Neural cell (in vitro differentiated cells): Measurements from ENCODE around the gene TTC21B. TPM values are rescaled to one million over a fixed set of nuclear protein-coding genes. Genes with fewer than 3 reads are reported as not detected.
"Not testable (repeated sequence)": the region's sequence is repeated elsewhere in the genome, so short reads cannot be mapped to it uniquely, and the experiment has no call there.

Experiments used
- H2AFZ ChIP-seq: fragments of 200-600, 300-800 bp; sonication (generic), shearing (Covaris generic); 2 replicates; pipeline ENCODE4 v1.6.0; 2014; ENCODE audit warnings: low read depth, mild to moderate bottlenecking, antibody characterized with exemption, low read length, moderate library complexity
- H3F3A ChIP-seq: fragments of 200-600 bp; shearing (Covaris generic); 2 replicates; pipeline ENCODE4 v1.6.1; 2016; ENCODE audit warnings: mild to moderate bottlenecking, moderate library complexity, mixed read lengths, antibody characterized with exemption, low read length; ENCODE audit not compliant: insufficient read depth, poor library complexity, severe bottlenecking
- H3K27ac ChIP-seq: fragments of 200-600, 300-800 bp; sonication (generic), shearing (Covaris generic); 2 replicates; pipeline ENCODE4 v1.5.1; 2014; ENCODE audit warnings: mild to moderate bottlenecking, low read length, moderate library complexity
- H3K27me3 ChIP-seq: fragments of 300-800, 200-600 bp; sonication (generic), shearing (Covaris generic); 2 replicates; pipeline ENCODE4 v1.6.0; 2014; ENCODE audit warnings: mild to moderate bottlenecking, low read depth, low read length, moderate library complexity; ENCODE audit not compliant: insufficient read depth
- H3K36me3 ChIP-seq: fragments of 300-800, 200-600 bp; sonication (generic), shearing (Covaris generic); 2 replicates; pipeline ENCODE4 v1.5.1; 2014; ENCODE audit warnings: mild to moderate bottlenecking, antibody characterized with exemption, low read length, moderate library complexity; ENCODE audit not compliant: insufficient read depth
- H3K4me2 ChIP-seq: fragments of 300-800, 200-600 bp; sonication (generic), shearing (Covaris generic); 2 replicates; pipeline ENCODE4 v1.6.0; 2014; ENCODE audit warnings: mild to moderate bottlenecking, low read length
- H3K4me3 ChIP-seq: fragments of 300-800, 200-600 bp; sonication (generic), shearing (Covaris generic); 2 replicates; pipeline ENCODE4 v1.5.1; 2014; ENCODE audit warnings: mild to moderate bottlenecking, low read length, moderate library complexity
- H3K79me2 ChIP-seq: fragments of 200-600 bp; shearing (Covaris generic); replicated peaks from 2 replicates; pipeline ENCODE4 v1.6.0; 2014; ENCODE audit warnings: mild to moderate bottlenecking, low read length, moderate library complexity; ENCODE audit not compliant: insufficient read depth
- H3K9ac ChIP-seq: fragments of 300-800, 200-600 bp; sonication (generic), shearing (Covaris generic); 2 replicates; pipeline ENCODE4 v1.6.1; 2016; ENCODE audit warnings: mild to moderate bottlenecking, low read length, mixed read lengths
- H3K9me2 ChIP-seq: fragments of 200-600 bp; shearing (Covaris generic); 2 replicates; pipeline ENCODE4 v1.6.1; 2016; ENCODE audit warnings: mild to moderate bottlenecking, low read length, mixed read lengths; ENCODE audit not compliant: insufficient read depth
- H3K9me3 ChIP-seq: fragments of 200-600, 300-800 bp; sonication (generic), shearing (Covaris generic); 2 replicates; pipeline ENCODE4 v1.6.1; 2016; ENCODE audit warnings: mild to moderate bottlenecking, mixed run types, low read length, moderate library complexity, mixed read lengths
- H4K20me1 ChIP-seq: fragments of 200-600 bp; shearing (Covaris generic); 2 replicates; pipeline ENCODE4 v1.6.1; 2016; ENCODE audit warnings: mild to moderate bottlenecking, mixed run types; ENCODE audit not compliant: insufficient read depth
- EP300 ChIP-seq: fragments of 450-650 bp; conservative IDR thresholded peaks from 2 replicates; pipeline ENCODE4 v1.6.1; 2014; ENCODE audit warnings: antibody characterized with exemption, mild to moderate bottlenecking, moderate library complexity; ENCODE audit not compliant: poor library complexity, severe bottlenecking
- EZH2 ChIP-seq: fragments of 200-600, 300-800 bp; shearing (Covaris generic), sonication (generic); IDR thresholded peaks from 2 replicates; pipeline ENCODE4 v1.6.1; 2014; ENCODE audit warnings: antibody characterized with exemption, low read length, borderline replicate concordance, mild to moderate bottlenecking; ENCODE audit not compliant: insufficient read depth, poor library complexity, severe bottlenecking
- MXI1 ChIP-seq: fragments of 450-650 bp; conservative IDR thresholded peaks from 2 replicates; pipeline ENCODE4 v1.6.1; 2014; ENCODE audit warnings: antibody characterized with exemption, mild to moderate bottlenecking; ENCODE audit not compliant: poor library complexity, severe bottlenecking
- POLR2AphosphoS5 ChIP-seq: IDR thresholded peaks from 2 replicates; pipeline ENCODE4 v1.6.1; 2012
- RAD21 ChIP-seq: fragments of 450-650 bp; conservative IDR thresholded peaks from 2 replicates; pipeline ENCODE4 v1.6.1; 2014; ENCODE audit warnings: antibody characterized with exemption, mild to moderate bottlenecking, moderate library complexity
- SMC3 ChIP-seq: fragments of 450-650 bp; conservative IDR thresholded peaks from 2 replicates; pipeline ENCODE4 v1.6.1; 2014; ENCODE audit warnings: antibody characterized with exemption, mild to moderate bottlenecking, moderate library complexity; ENCODE audit not compliant: poor library complexity
- TAF1 ChIP-seq: IDR thresholded peaks from 2 replicates; pipeline ENCODE4 v1.6.1; 2012; ENCODE audit warnings: low read depth
- polyA plus RNA-seq: library from polyadenylated mRNA; depleted of rRNA; stranded (reverse); fragments of >200 nt; gene quantifications from 2 replicates; pipeline ENCODE4 v1.2.3, GENCODE V29; 2014
- TF ChIP-seq, protein P1 (sequence below): IDR thresholded peaks from 2 replicates; pipeline ENCODE4 v1.6.1; 2012; ENCODE audit warnings: borderline replicate concordance
- TF ChIP-seq, protein P2 (sequence below): fragments of 450-650 bp; IDR thresholded peaks from 2 replicates; pipeline ENCODE4 v1.5.1; 2014; ENCODE audit warnings: antibody characterized with exemption, mild to moderate bottlenecking, moderate library complexity; ENCODE audit not compliant: poor library complexity, severe bottlenecking

Gene TTC21B
- polyA plus RNA-seq, 1 donor from 2014 or later, result 31.1 TPM

- Histone ChIP-seq H3K4me3 (no peak overlapping the region), H3K4me2 (no peak overlapping the region), H3K27ac (no peak overlapping the region), H3F3A (no peaks in the 10 kb centered on the region), H3K79me2 (no peaks in the 10 kb centered on the region), H4K20me1 (no peaks in the 10 kb centered on the region), H3K9me2 (no peaks in the 10 kb centered on the region), H3K9me3 (no peaks in the 10 kb centered on the region), H3K9ac (no peak overlapping the region), H3K27me3 (no peaks in the 10 kb centered on the region), H3K36me3 (no peaks in the 10 kb centered on the region), H2AFZ (no peak overlapping the region)
- no peak for TF ChIP-seq TAF1
- TF ChIP-seq POLR2AphosphoS5, result no peak
- no peak for TF ChIP-seq EP300
- TF ChIP-seq MXI1, result no peak
- TF ChIP-seq EZH2, result no peak
- no peak for TF ChIP-seq SMC3
- TF ChIP-seq RAD21, result no peak
- TF ChIP-seq, protein P1, sequence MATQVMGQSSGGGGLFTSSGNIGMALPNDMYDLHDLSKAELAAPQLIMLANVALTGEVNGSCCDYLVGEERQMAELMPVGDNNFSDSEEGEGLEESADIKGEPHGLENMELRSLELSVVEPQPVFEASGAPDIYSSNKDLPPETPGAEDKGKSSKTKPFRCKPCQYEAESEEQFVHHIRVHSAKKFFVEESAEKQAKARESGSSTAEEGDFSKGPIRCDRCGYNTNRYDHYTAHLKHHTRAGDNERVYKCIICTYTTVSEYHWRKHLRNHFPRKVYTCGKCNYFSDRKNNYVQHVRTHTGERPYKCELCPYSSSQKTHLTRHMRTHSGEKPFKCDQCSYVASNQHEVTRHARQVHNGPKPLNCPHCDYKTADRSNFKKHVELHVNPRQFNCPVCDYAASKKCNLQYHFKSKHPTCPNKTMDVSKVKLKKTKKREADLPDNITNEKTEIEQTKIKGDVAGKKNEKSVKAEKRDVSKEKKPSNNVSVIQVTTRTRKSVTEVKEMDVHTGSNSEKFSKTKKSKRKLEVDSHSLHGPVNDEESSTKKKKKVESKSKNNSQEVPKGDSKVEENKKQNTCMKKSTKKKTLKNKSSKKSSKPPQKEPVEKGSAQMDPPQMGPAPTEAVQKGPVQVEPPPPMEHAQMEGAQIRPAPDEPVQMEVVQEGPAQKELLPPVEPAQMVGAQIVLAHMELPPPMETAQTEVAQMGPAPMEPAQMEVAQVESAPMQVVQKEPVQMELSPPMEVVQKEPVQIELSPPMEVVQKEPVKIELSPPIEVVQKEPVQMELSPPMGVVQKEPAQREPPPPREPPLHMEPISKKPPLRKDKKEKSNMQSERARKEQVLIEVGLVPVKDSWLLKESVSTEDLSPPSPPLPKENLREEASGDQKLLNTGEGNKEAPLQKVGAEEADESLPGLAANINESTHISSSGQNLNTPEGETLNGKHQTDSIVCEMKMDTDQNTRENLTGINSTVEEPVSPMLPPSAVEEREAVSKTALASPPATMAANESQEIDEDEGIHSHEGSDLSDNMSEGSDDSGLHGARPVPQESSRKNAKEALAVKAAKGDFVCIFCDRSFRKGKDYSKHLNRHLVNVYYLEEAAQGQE, result no peak
- TF ChIP-seq, protein P2, sequence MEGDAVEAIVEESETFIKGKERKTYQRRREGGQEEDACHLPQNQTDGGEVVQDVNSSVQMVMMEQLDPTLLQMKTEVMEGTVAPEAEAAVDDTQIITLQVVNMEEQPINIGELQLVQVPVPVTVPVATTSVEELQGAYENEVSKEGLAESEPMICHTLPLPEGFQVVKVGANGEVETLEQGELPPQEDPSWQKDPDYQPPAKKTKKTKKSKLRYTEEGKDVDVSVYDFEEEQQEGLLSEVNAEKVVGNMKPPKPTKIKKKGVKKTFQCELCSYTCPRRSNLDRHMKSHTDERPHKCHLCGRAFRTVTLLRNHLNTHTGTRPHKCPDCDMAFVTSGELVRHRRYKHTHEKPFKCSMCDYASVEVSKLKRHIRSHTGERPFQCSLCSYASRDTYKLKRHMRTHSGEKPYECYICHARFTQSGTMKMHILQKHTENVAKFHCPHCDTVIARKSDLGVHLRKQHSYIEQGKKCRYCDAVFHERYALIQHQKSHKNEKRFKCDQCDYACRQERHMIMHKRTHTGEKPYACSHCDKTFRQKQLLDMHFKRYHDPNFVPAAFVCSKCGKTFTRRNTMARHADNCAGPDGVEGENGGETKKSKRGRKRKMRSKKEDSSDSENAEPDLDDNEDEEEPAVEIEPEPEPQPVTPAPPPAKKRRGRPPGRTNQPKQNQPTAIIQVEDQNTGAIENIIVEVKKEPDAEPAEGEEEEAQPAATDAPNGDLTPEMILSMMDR, result no peak
Measured at GRCh38 chr2:165985120-165985519, 31.5 kb upstream of the TTC21B start.

DNA sequence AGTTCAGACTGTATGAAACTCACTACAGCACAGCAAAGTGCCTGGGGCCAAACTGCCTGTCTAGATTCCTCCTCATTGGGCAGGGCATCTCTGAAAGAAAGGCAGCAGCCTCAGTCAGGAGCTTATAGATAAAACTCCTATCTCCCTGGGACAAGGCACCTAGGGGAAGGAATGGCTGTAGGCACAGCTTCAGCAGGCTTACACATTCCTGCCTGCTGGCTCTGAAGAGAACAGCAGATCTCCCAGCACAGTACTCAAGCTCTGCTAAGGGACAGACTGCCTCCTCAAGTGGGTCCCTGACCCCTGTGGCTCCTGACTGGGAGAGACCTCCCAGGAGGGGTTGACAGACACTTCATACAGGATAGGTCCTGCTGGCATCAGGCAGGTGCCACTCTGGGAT lies 18.6 kb upstream of the TTC21B start:
- H3K4me2 ChIP-seq, H3K9ac ChIP-seq, H3K9me3 ChIP-seq, H4K20me1 ChIP-seq, H3K27me3 ChIP-seq, H3K4me3 ChIP-seq, H3K36me3 ChIP-seq, H3K79me2 ChIP-seq, H2AFZ ChIP-seq, H3K9me2 ChIP-seq, H3K27ac ChIP-seq, H3F3A ChIP-seq: not testable (repeated sequence)

DNA sequence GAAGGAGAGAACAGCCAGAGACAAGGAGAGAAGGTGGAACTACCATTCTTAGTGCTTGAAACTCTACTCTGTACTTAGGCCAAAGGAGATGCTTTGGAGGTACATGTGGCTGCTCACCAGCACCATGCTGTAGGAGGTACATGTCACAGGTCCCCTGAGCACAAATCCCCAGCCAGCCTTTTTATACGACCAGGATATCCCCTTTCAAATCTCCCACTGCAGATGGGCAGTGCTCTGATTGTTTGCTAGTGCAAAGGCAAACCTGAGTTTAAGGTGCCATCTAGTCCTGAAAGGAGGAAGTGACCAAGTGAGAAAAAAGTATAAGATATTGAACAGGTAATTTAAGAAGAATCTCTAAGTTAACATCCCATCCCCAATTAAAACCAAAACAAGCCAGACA lies 17.1 kb upstream of the TTC21B start:
- no peak for TF ChIP-seq MXI1
- no peak for TF ChIP-seq POLR2AphosphoS5
- no peak overlapping the region for H3K9ac ChIP-seq
- no peak overlapping the region for H3K4me2 ChIP-seq
- H4K20me1 ChIP-seq, result no peaks in the 10 kb centered on the region
- H3F3A ChIP-seq, result no peaks in the 10 kb centered on the region
- no peak overlapping the region for H2AFZ ChIP-seq
- H3K9me2 ChIP-seq, result no peaks in the 10 kb centered on the region
- no peak overlapping the region for H3K4me3 ChIP-seq
- H3K27ac ChIP-seq, result no peak overlapping the region
- no peaks in the 10 kb centered on the region for H3K79me2 ChIP-seq
- no peaks in the 10 kb centered on the region for H3K9me3 ChIP-seq
- H3K27me3 ChIP-seq, result no peaks in the 10 kb centered on the region
- no peaks in the 10 kb centered on the region for H3K36me3 ChIP-seq
